GDM1 (cell line): ENCODE results near the gene DCXR.

Experiments
- DNase-seq: peaks from one replicate; lab custom pipeline; 2025; lab: John Stamatoyannopoulos, UW

The DCXR gene

DNA sequence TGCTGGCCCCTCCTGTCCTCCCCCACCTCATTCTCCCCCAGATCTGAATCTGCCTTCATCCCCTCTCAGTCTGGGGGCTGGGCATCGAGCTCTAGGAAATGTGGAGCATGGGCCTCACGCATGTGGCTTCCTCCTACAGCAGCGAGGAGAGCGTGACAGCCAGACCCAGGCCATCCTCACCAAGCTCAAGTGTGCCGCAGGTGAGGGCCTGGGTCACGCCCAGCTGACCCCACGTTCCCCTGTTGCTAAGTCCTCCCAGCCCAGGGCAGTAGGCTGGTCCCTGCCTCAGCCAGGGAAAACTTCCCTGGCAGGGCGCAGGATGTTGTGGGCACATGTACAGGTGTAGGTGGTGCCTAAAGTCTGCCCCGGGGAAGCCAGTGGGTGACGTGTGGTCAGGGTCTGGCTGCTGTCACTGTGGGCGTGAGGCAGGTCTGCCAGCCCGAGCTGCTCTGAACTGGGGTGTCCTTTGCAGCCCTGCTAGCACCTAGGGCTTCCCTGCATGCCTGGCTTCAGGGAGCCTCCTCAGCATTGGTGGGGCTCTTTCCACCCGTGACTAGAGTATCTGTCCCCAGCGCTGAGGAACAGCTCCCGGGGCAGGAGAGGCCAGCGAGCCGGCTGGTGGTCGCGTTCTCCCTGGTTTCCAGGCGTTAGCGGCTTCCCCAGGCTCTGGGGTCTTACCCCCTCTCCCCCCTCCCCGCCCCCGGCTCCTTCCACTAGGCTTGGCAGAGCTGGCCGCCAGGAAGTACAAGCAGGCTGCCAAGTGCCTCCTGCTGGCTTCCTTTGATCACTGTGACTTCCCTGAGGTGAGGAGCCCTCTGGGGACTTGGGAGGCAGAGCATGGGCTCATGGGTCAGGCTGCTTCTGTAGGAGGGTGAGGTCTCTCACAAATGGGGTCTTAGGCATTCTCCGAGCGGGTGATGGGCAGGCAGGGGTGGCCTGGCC, 17.8 kb upstream of the DCXR start:
- DNase-seq = no peak

DNA sequence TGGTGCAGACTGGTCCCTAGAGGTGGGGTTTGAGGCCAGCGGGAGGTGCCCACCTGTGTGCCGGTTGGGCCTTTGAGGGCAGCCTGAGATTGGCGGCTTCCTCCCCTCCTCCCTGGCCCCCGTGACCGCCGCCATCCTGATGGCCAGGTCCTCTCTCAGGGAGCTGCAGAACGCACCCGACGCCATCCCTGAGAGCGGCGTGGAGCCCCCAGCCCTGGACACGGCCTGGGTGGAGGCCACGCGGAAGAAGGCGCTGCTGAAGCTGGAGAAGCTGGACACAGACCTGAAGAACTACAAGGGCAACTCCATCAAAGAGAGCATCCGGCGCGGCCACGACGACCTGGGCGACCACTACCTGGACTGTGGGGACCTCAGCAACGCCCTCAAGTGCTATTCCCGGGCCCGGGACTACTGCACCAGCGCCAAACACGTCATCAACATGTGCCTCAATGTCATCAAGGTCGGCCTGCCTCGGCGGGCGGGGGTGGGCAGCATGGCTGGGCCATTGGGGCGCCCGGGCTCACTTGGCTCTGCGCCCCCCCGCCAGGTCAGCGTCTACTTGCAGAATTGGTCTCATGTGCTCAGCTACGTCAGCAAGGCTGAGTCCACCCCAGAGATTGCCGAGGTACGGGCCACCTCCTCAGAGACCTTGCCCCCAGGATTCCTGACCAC, 17.0 kb upstream of the DCXR start:
- no peak for DNase-seq

DNA sequence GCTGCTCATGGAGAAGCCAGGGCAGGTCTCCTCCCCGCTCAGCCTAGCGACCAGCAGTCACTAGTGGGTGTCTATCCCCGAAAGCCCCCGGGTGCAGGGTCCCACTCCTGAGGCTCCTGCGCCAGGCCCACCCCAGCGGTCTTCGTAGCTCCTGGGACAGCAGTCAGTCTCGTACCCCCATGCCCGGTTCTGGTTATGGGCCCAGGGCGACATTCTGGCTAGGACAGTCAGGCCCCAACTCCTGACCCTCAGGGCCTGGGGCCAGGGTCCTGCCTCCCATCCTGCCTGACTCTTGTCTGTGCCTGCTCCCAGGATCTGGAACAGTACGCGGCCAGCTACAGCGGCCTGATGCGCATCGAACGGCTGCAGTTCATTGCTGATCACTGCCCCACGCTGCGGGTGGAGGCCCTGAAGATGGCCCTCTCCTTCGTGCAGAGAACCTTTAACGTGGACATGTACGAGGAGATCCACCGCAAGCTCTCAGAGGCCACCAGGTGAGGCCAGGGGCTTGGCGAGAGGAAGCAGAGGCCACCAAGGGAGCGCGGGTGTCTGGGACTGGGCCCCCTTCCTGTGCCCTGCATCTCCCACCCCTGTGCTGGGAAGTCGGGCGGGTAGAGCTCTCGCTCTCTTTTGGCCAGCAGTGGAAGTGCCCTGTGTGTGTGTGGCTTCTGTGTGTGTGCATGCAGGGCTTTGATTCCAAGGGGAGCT, 16.2 kb upstream of the DCXR start:
- DNase-seq = no peak

DNA sequence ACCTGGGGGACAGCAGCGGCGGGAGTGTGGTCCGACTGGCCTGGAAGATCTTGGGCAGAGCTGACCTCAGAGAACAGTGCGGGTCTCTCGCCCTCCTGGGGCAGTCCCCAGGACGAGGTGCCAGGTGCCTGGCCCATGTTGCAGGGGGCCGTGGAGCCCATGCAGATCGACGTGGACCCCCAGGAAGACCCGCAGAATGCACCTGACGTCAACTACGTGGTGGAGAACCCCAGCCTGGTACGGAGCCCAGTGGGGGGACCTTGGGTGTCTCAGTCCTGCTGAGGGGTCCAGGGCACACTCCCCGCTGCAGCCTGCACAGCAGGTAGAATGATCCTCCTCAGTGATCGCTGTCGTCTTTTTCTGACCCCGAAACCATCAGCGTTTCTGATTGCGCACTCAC, 15.6 kb upstream of the DCXR start:
- no peak for DNase-seq

DNA sequence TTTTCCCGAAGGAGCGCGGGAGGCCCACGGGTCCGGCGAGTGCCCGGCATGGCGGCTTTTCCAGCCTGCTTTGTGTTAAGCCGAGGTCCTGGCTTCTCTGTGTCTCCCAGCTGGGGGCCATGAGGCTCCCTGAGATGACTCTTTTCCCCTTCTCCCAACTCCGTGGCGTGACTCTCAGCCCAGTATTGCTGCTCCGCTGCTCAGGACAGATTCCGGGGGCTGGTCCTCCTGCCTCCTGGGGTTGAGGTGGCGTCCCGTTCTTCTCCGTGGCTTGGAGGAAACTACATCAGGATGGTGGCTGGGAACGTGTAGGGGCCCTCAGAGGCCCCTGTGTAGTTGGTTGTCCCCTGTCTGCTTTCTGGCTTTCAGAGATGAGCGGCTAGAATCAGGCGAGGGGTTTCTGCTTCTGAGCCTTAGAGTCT, 15.2 kb upstream of the DCXR start:
- DNase-seq = no peak

DNA sequence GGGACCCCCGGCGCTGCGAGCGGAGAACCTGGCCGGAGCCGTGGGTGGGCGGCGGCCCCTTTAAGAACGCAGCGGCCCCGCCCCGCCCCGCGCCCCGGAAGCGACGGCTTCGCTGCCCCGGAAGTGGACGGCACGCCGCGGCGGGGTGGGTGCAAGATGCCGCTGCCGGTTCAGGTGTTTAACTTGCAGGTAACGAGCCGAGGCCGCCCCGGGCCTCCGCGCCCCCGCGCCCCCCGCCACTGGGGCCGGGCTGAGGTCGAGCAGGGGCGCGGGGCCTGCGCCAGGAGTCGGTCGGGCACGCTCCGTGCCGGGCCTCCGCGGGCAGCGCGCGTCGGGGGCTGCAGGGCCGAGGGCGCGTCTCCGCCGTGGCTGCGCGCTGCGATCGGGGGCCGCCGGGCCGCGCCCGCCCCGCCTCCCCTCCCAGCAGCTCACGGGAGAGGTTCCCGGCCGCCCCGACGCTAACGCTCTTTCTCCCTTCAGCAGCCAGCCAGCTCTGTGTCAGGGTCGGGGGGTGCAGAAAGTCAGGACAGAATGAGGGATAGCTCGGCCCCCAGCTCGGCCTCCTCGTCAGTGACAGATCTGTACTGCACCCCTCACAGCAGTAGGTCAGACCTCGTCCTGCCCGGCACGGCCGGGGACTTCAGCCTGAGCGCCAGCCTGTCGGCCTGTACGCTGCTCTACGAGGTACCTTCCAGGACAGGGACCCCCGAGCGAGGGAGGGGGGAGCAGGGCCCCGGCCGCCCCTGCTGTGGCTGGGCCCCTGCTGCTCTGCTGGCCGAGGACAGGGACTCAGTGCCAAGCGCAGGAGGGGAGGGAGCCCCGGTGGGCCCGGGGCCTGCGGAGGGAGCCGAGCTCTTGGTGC, 14.5 kb upstream of the DCXR start, which contains the start of the genes GPS1 and RFNG:
Gene GPS1 (plus strand): TSS at position 123 of the 862 bp plus-strand sequence. CDS start 34 bp downstream, at position 157.
Gene RFNG (minus strand): TSS at position 36 of the 862 bp plus-strand sequence. CDS start 45 bp downstream, outside the sequence.
- DNase-seq = peak; percentile 28

DNA sequence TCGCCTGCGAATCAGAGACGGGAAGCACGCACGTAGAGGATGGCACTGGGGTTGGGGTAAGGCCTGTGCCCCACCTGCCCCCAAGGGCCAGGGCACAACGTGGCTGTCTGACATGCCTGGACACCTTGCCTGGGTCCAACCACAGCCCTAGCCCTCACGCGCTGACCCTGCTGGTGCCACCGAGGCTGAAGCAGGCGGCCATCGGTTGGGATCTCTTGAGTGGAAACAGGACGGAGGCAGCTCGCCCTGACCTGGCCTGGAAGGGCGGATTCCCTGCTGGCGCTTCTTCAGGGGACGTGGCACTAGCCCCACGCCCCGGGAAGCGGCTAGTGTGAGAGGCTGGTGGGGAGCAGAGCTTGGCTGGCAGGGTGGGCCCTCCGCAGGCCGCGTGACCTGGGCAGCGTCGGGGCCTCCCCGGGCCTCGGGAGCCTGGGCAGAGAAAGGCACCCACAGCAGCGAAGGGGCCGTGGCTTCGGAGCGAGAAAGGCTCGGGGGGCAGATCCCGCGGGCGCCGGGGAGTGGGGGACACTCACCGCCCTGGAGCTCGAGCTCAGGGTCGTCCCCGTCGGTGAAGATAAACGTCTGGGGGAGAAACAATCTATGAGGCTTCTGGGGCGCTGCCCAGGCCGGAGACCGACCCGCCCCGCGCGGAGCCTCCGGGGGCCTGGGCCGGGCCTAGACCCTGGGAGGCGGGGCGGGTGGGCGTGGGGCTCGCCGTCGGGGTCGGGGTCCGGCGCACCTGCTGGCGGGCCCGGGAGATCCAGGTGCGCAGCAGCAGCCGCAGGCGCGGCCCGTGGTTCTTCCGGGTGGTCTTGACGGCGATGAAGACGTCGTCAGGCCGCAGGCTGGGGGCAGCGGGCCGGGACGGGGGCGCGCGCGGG, 13.5 kb upstream of the DCXR start:
- DNase-seq = no peak

DNA sequence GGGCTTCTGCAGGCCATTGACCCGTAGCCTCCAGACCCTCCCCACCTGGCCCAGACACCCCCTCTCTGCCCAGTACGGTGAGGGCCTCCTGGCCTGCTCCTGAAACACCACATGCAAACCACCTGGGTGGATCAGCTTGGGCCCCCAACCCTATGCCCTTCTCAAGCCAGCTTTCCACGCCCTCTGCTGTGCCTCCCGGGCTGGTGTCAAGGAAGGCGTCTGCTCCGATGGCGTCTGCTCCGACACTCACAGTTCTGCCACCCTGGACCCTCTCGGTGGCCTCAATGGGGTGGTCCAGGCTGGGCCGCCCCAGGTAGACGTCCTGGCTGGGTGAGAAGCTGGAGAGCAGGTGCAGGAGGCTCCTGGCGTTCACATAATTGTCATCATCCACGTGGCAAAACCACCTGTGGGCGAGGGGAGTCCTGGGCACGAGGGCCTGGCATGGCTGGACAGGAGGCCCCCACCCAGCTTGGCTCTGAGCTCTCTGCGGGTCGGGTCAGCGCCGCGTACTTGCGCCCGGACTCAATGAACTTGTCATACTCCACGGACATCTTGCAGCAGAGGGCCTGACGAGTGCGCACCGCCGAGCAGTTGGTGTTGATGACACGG, 12.8 kb upstream of the DCXR start:
- DNase-seq = no peak

DNA sequence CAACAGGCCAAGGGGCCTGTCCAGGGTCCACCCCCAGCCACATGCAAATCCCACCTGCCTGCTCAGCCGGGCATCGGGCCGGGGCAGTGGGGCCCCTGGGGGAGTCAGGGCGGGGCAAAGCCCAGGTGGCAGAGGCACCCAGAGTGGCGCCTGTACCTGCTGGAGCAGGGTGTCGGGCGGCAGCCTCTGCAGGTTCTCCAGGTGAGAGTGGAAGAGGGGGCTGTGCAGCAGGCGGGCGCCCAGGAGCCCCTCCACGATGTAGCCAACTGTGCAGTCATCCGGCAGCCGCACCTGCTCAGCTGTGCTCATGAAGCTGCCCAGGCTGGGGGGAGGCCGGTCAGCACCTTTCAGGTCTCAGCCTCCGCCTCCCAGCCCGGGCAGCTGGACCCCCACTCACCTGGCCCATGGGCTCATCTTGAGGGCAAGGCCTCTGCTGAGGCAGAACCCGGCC, 12.0 kb upstream of the DCXR start:
- no peak for DNase-seq

DNA sequence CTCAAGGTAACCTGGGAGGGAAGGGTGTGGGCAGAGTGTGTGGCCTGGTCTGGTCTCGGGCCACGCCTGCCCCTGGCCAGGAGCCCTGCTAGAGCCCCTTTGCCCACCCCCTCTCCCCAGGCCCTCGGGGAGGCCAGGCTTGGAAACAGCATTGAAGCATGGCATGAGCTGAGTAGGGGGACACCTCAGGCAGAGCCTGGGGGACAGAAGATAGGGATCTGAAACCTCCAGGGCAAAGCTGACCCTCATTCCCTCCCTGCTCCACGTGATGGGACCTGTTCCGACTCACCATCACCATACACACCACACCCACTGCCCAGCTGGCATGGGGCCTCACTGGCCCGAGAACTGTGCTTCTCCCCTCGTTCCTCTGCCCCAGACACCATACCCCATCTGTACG, 11.6 kb upstream of the DCXR start:
- DNase-seq = no peak

DNA sequence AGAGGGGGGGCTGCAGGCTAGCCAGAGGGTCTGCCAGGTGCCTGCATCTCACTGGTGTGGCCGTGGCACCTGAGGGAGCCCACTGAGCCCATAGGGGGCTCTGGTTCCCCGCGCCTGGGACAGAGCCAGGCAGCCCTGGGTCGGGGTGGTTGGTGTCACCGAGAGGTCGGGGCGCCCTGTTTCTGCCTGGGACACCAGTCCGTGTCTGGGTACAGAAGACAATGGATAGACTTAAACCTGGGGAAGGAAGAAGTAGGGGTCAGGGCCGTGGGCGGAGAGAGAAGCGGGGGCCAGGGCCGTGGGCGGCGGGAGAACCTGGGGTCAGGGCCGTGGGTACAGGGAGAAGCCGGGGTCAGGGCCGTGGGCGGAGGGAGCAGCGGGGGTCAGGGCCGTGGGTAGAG, 11.1 kb upstream of the DCXR start:
- no peak for DNase-seq

DNA sequence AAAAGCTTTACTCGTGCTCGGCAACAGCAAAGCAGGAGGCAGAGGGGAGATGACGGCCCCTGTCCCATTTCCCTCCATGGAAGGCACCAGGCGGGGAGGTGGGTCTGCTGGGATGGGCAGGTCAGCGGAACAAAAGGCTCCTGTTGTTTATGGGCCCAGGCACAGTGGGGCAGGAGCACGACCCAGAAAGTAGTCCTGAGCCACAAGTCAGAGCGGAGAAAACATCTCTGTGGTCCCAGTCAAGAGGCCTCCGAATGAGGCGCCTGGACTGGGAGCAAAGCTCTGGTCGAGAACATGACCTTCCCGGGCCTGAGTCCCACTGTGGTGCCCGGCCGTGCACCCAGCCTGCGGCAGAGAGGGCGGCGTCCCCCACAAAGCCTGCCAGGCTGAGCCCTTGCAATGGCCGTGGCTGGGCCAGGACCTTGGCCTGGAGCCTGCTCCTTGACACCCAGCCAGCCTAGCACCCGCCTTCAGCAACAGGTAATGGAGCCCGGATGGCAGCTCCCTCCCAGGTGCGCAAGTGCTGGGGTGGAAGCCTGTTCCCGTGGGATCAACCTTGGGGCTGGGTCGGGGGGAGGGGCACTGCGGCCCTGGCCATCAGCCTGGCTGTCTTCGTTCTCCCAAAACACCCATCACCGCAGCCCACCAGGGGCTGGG, 10.5 kb upstream of the DCXR start:
- no peak for DNase-seq

DNA sequence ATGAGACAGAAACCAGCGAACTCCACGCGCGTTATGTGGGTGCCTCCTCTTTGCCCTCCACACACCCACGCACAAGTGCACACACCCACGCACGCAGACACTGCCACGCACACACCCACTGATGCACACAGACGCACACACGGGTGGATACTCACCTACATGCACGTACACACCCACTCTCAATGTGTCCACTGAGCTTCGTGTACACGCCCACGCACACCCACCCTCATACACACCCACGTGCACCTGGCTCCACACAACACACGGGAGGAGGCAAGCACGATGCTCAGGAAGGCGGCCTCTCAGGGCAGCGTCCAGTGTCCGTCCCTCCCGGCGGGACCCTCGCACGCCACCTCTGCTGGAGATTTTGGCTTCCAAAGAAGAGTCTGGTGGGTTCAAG, 9.9 kb upstream of the DCXR start:
- DNase-seq = no peak

DNA sequence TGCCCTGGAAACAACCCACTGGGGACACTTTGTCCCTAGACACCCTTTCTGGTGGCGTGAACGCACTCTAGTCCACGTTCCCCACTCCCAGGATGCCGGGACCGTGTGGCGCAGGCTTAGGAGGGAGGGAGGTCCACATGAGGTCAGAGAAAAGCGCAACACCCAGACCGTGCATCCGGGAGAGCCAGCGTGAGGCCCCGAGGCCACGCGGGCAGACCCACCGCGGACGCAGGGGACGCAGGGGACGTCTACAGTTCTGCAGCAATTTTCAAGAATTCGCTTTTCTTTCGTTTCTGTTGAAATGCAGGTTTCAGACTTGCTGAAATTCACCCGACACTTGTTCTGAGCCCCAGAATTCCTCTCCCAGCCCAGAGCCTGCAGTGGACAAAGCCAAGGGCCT, 9.4 kb upstream of the DCXR start:
- no peak for DNase-seq

DNA sequence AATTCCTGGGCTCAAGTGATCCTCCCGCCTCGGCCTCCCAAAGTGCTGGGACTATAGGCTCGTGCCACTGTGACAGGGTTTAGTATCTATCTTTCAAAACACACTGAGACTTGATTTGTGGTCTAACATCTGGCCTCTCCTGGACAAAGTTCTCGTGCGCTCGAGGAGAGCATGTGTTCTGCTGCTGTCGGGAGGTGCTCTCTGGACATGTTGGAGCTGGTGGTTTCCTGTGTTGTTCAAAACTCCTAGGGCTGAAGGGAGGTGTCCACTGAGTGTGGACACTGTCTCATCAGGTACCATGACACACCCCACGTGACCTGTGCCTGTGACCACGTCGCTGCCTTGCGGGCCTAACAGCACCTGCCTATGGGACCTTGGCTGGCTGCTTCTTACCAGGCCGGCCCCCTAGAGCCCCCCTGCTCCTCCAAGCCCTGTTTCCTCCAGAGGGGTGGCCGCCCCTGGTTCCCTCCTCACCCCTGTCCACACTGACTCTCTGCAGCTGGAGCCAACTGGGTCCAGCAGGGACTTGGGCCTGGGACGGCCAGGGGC, 8.5 kb upstream of the DCXR start:
- no peak for DNase-seq

DNA sequence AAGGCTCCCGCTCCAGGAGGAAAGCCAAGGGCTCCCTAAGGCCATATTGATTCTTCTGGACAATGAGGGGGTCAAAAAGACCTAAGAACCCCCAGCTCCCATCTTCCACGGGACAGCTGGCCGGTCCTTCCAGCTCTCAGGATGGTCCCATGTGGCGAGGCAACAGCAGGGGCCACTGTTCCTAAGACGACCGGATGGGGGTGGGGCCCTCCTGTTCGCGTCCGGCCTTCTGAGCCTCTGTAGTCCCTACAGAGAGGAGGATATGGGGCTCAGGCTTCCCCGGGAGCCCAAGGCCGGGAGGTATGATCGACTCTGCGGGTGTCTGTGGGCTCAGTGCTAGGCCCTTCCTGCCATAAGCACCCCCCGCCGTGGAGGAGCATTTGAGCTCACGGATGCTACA, 6.0 kb upstream of the DCXR start:
- no peak for DNase-seq

DNA sequence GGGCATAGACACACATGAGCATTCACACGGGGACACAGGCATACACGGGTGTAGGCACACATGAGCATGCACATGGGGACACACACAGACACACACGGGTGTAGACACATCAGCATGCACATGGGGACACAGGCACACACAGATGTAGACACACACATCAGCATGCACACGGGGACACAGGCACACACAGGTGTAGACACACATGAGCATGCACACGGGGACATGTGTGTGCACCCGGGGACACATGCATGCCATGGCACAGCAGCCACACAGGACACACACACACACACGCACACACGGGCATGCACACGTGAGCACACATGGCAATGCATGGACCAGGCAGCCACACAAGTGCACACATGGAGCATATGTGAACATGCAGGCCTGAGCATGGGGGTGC, 5.2 kb upstream of the DCXR start:
- DNase-seq = no peak

DNA sequence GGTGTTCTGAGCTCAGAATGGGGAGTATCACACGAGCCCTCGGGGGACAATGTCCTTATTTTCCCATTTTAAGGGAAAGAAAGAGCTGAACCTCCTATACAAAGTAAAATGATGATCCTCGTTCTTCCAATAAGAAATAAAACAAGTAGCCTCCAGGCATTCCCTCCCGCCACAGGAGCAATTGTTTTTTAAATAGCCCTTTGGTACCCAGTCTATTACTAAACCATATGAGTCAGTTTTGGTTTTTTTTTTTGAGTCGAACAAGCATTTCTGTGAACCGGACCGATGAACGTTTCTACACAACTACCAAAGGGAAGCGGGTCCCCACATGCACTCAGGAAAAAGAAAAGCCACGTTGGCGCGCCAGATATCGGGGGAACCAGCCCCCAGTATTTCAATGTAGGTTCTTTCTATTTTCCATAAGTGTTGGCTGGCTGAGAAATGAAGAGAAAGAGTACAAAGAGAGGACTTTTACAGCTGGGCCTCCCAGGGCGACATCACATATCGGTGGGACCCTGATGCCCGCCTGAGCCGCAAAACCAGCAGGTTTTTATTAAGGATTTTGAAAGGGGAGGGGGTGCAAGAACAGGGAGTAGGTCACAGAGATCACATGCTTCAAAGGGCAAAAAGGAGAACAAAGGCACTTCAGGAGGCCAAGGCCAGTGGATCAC, 3.8 kb upstream of the DCXR start:
- DNase-seq = no peak
